Endothelial cell of umbilical vein (primary cell): Measurements from ENCODE around the gene NF1.

ENCODE experiments used
- MAX ChIP-seq: IDR thresholded peaks from 2 replicates; pipeline ENCODE4 v1.6.1; 2011; ENCODE audit not compliant: insufficient read depth, insufficient read length
- POLR2A ChIP-seq: IDR thresholded peaks from 2 replicates; pipeline ENCODE4 v1.6.1; 2012; ENCODE audit warnings: low read depth, mild to moderate bottlenecking, control low read depth, low read length
- POLR2AphosphoS5 ChIP-seq: IDR thresholded peaks from 2 replicates; pipeline ENCODE4 v1.6.1; 2012; ENCODE audit warnings: low read depth, mild to moderate bottlenecking, control low read depth, low read length, moderate library complexity; ENCODE audit not compliant: insufficient read depth

DNA sequence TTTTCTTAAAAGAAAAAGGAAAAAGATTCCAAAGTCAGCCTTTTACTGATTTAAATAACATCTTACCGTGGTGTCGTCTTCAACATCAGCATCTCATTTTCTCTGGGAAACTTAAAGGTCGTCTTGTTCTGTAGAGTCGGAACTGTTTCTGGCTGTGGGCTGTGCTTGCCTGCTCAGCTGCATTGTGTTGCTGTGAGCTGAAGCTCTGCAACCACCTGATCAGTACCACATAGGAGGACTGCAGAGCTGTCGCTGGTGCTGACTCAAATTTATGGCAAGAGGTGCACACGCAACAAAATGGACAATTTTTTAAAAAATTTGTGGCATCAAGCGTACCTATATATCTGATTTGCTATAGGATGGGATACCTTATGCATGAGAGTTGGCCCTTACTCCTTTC lies 202.3 kb downstream of the NF1 start, which contains the start of gene OMG:
- TF ChIP-seq POLR2AphosphoS5 (no peak), POLR2A (no peak), MAX (no peak)
